K562 (cell line): ENCODE data around the gene ALDOC. TPM values are rescaled to one million over a fixed set of nuclear protein-coding genes. Genes with fewer than 3 reads are reported as not detected.

Source experiments
- ATF1 ChIP-seq, 2 experiments: fragments of 450-650 bp in 1 of 2; IDR thresholded peaks; 2 replicates each; pipeline ENCODE4 v1.6.1; 2016; ENCODE audit warnings: missing compliant biosample characterization in 1 of 2, missing genetic modification characterization in 1 of 2
- DIDO1 ChIP-seq: fragments of 450-650 bp; IDR thresholded peaks from 2 replicates; pipeline ENCODE4 v1.6.1; 2016; ENCODE audit warnings: low read depth, missing biosample characterization, missing genetic modification characterization
- DLX4 ChIP-seq: fragments of 250-450 bp; sonication (Bioruptor Pico); IDR thresholded peaks from 2 replicates; pipeline ENCODE4 v1.6.1; 2021; ENCODE audit warnings: mild to moderate bottlenecking
- ETS2 ChIP-seq: IDR thresholded peaks from 2 replicates; pipeline ENCODE4 v1.6.1; 2016; ENCODE audit warnings: borderline replicate concordance, missing genetic modification characterization, mild to moderate bottlenecking, moderate library complexity, missing compliant biosample characterization; ENCODE audit not compliant: poor library complexity, severe bottlenecking
- GATAD2A ChIP-seq: fragments of 450-650 bp; IDR thresholded peaks from 2 replicates; pipeline ENCODE4 v1.6.1; 2017
- MLLT1 ChIP-seq, 2 experiments: fragments of 450-650 bp; IDR thresholded peaks; 2 replicates each; pipeline ENCODE4 v1.6.1; 2016
- PATZ1 ChIP-seq: fragments of 250-450 bp; sonication (Bioruptor Pico); IDR thresholded peaks from 2 replicates; pipeline ENCODE4 v1.5.0; 2020; ENCODE audit warnings: mild to moderate bottlenecking, borderline replicate concordance
- SAP30 ChIP-seq: fragments of 200-600 bp; sonication (generic); IDR thresholded peaks from 2 replicates; pipeline ENCODE4 v1.6.1; 2012; ENCODE audit warnings: borderline replicate concordance, low read depth, mild to moderate bottlenecking, moderate library complexity, low read length, control low read depth, inconsistent platforms; ENCODE audit not compliant: insufficient read depth, poor library complexity, severe bottlenecking
- SLC30A9 ChIP-seq: fragments of 250-450 bp; sonication (Bioruptor Pico); IDR thresholded peaks from 2 replicates; pipeline ENCODE4 v1.8.0; 2022; ENCODE audit warnings: mild to moderate bottlenecking, moderate library complexity
- TRIM24 ChIP-seq, 2 experiments: fragments of 450-650 bp; IDR thresholded peaks; 2 replicates each; pipeline ENCODE4 v1.6.1; 2016
- WHSC1 ChIP-seq: IDR thresholded peaks from one replicate; pipeline ENCODE4 v1.6.1; 2012; ENCODE audit warnings: low read length, control low read depth, inconsistent platforms
- YY1 ChIP-seq, 3 experiments: IDR thresholded peaks; 2 replicates each; pipeline ENCODE4 v1.6.1; 2011; ENCODE audit warnings: low read length in 2 of 3, mild to moderate bottlenecking in 2 of 3, moderate library complexity in 2 of 3, borderline replicate concordance in 1 of 3, control low read depth in 1 of 3, low read depth in 1 of 3; ENCODE audit not compliant: insufficient read depth in 3 of 3, insufficient replicate concordance in 2 of 3, control insufficient read depth in 1 of 3, insufficient read length in 1 of 3; ENCODE audit errors: extremely low read depth in 1 of 3
- ZBTB12 ChIP-seq: fragments of 250-450 bp; sonication (Bioruptor Pico); IDR thresholded peaks from 2 replicates; pipeline ENCODE4 v1.4.0; 2020
- ZBTB43 ChIP-seq: sonication (generic); formaldehyde crosslinking; IDR thresholded peaks from 2 replicates; pipeline ENCODE4 v1.8.0; 2023; ENCODE audit warnings: mild to moderate bottlenecking, missing genetic modification reagents
- ZNF146 ChIP-seq: IDR thresholded peaks from one replicate; pipeline ENCODE4 v1.6.1; 2018; ENCODE audit warnings: missing compliant biosample characterization; ENCODE audit not compliant: unreplicated experiment
- ZNF253 ChIP-seq: fragments of 250-450 bp; sonication (Bioruptor Pico); conservative IDR thresholded peaks from 2 replicates; pipeline ENCODE4 v1.6.1; 2021; ENCODE audit warnings: mild to moderate bottlenecking
- ZNF408 ChIP-seq: fragments of 250-450 bp; sonication (Bioruptor Pico); IDR thresholded peaks from 2 replicates; pipeline ENCODE4 v1.4.0; 2020; ENCODE audit warnings: low read depth, mild to moderate bottlenecking, moderate library complexity
- ZNF740 ChIP-seq, 3 experiments: fragments of 200-800 bp in 1 of 3; sonication (Bioruptor generic) in 1 of 3; sonication (generic) in 1 of 3; formaldehyde crosslinking in 1 of 3; IDR thresholded peaks; 2 replicates each; pipeline versions ENCODE4 v1.6.1 to v1.8.0; 2016 to 2022; ENCODE audit warnings: mild to moderate bottlenecking in 2 of 3, missing compliant biosample characterization in 2 of 3, missing genetic modification characterization in 2 of 3, missing genetic modification reagents in 1 of 3
- polyA plus RNA-seq, 8 experiments: library from polyadenylated mRNA; depleted of rRNA in 4 of 8; stranded (reverse) in 5 of 8; unstranded in 3 of 8; fragments of >200 nt; fragmentation: Nextera tagmentation in 2 of 8; fragmentation: Illumina TruSeq in 1 of 8; extraction: Ambion mirVana in 2 of 8; extraction: Trizol in 1 of 8; gene quantifications; 2 replicates each; pipeline versions ENCODE4 v1.2.1 to v1.2.3, GENCODE V29; 2011 to 2014; ENCODE audit warnings: inconsistent platforms in 1 of 8, missing spikeins in 1 of 8
- total RNA-seq, 7 experiments: library from RNA; depleted of rRNA in 6 of 7; stranded (reverse); fragments of >200 nt in 6 of 7; fragmentation: Illumina TruSeq in 2 of 7; extraction: Trizol in 2 of 7; gene quantifications; 2 replicates each; pipeline versions ENCODE4 v1.2.1 to v1.2.3, GENCODE V29; 2011 to 2021; ENCODE audit warnings: low replicate concordance in 1 of 7

The ALDOC gene
- total and polyA plus RNA-seq, 9 of the 15 experiments (the other 6 are each of a cell fraction or from before 2014, with no cell fraction given), result 43.2 to 263 (median 99.2) TPM

GRCh38 chr17:28571361-28572122 lies 5.2 kb downstream of the ALDOC start, which contains the start of gene PIGS (continued):
- TF ChIP-seq YY1 (IDR thresholded peaks at IDR 0.05; ENCODE audit: borderline replicate concordance in 1 of 3, control insufficient read depth in 1 of 3, extremely low read depth in 1 of 3, insufficient read depth in 3 of 3, insufficient read length in 1 of 3, insufficient replicate concordance in 2 of 3, low read depth in 1 of 3, low read length in 2 of 3) (peak; percentile 75 to 95 (median 93)), SAP30 (peak; percentile 7), PATZ1 (CRISPR knock-in tag) (no peak), ZNF146 (CRISPR knock-in tag) (no peak), ZBTB12 (CRISPR knock-in tag) (no peak), DLX4 (CRISPR knock-in tag) (no peak), ZNF740 (CRISPR knock-in tag; IDR thresholded peaks at IDR 0.05) (no peak), ZNF740 (tag; IDR thresholded peaks at IDR 0.05) (no peak), GATAD2A (no peak), MLLT1 (IDR thresholded peaks at IDR 0.05) (no peak), WHSC1 (no peak), ZBTB43 (CRISPR knock-in tag) (no peak), TRIM24 (IDR thresholded peaks at IDR 0.05) (peak in 1 of 2 experiments; percentile 62; a peak in 2 of 4 replicates), SLC30A9 (CRISPR knock-in tag) (no peak), ZNF253 (CRISPR knock-in tag) (no peak), DIDO1 (tag) (no peak), ETS2 (no peak), ZNF408 (CRISPR knock-in tag) (no peak), ATF1 (CRISPR knock-in tag; IDR thresholded peaks at IDR 0.05) (no peak), ATF1 (tag; IDR thresholded peaks at IDR 0.05) (peak; percentile 64; the same call in 1 of the 2 replicates)
